ENCODE measurements around the gene CTSV. TPM values are rescaled to one million over a fixed set of nuclear protein-coding genes. Genes with fewer than 3 reads are reported as not detected.
"Not testable (repeated sequence)": the region's sequence is repeated elsewhere in the genome, so short reads cannot be mapped to it uniquely, and the experiment has no call there.

CTSV gene
- total RNA-seq, 1 donor: 0.18 TPM

GRCh38 chr9:97075289-97075985 is 36.5 kb upstream of the CTSV start:
- no peak for DNase-seq (ENCODE audit: low read depth)
- H3K4me3 ChIP-seq (ENCODE audit: low read depth, low read length): no peak overlapping the region
- TF ChIP-seq CTCF (IDR thresholded peaks at IDR 0.05; ENCODE audit: insufficient read depth, low read length): no peak

- no peak overlapping the region for H3K4me3 ChIP-seq (ENCODE audit: low read depth, low read length)
- TF ChIP-seq CTCF (IDR thresholded peaks at IDR 0.05; ENCODE audit: insufficient read depth, low read length): no peak
- no peak for DNase-seq (ENCODE audit: low read depth)
Measured at GRCh38 chr9:97073506-97073905, 34.6 kb upstream of the CTSV start.

GRCh38 chr9:97072285-97072776 is 33.4 kb upstream of the CTSV start:
- no peak overlapping the region for H3K4me3 ChIP-seq (ENCODE audit: low read depth, low read length)
- TF ChIP-seq CTCF (IDR thresholded peaks at IDR 0.05; ENCODE audit: insufficient read depth, low read length): no peak
- no peak for DNase-seq (ENCODE audit: low read depth)

GRCh38 chr9:97070325-97070724 is 31.4 kb upstream of the CTSV start:
- not testable (repeated sequence) for DNase-seq (ENCODE audit: low read depth); H3K4me3 ChIP-seq (ENCODE audit: low read depth, low read length)

- H3K4me3 ChIP-seq (ENCODE audit: low read depth, low read length): no peak overlapping the region
- no peak for TF ChIP-seq CTCF (IDR thresholded peaks at IDR 0.05; ENCODE audit: insufficient read depth, low read length)
- DNase-seq (ENCODE audit: low read depth): no peak
Measured at GRCh38 chr9:97067490-97067889, 28.5 kb upstream of the CTSV start.

GRCh38 chr9:97064176-97064575 is 25.2 kb upstream of the CTSV start:
- TF ChIP-seq CTCF (IDR thresholded peaks at IDR 0.05; ENCODE audit: insufficient read depth, low read length): no peak
- no peak for DNase-seq (ENCODE audit: low read depth)
- H3K4me3 ChIP-seq (ENCODE audit: low read depth, low read length): no peak overlapping the region

- no peak for DNase-seq (ENCODE audit: low read depth)
- TF ChIP-seq CTCF (IDR thresholded peaks at IDR 0.05; ENCODE audit: insufficient read depth, low read length): no peak
- H3K4me3 ChIP-seq (ENCODE audit: low read depth, low read length): no peak overlapping the region
Measured at GRCh38 chr9:97060796-97061195, 21.9 kb upstream of the CTSV start.

All from fibroblast of the aortic adventitia (primary cell).